Liver (tissue), 9 donors: Measurements from ENCODE around the gene ARL1. TPM values are rescaled to one million over a fixed set of nuclear protein-coding genes. Genes with fewer than 3 reads are reported as not detected.

Experiments used
- DNase-seq: peaks from one replicate; pipeline ENCODE4 v3.0.0-alpha.2; 2017; ENCODE audit warnings: low spot score
- H3K27ac ChIP-seq, 2 donors: one replicate each; pipeline ENCODE4 v1.7.0; 2013; ENCODE audit warnings: inconsistent platforms in 2 of 2, low read length in 2 of 2, control low read depth in 1 of 2, low read depth in 1 of 2, mild to moderate bottlenecking in 1 of 2
- H3K27me3 ChIP-seq, 4 donors: one replicate each; pipeline versions ENCODE4 v1.6.1 to v1.7.0; 2013; ENCODE audit warnings: low read length in 3 of 4, inconsistent platforms in 1 of 4, mild to moderate bottlenecking in 1 of 4, moderate library complexity in 1 of 4; ENCODE audit not compliant: control insufficient read depth in 4 of 4, insufficient read depth in 4 of 4
- H3K36me3 ChIP-seq, 4 donors: one replicate each; pipeline versions ENCODE4 v1.6.1 to v1.7.0; 2013; ENCODE audit warnings: low read length in 3 of 4, mild to moderate bottlenecking in 3 of 4, low read depth in 1 of 4, moderate library complexity in 1 of 4; ENCODE audit not compliant: control insufficient read depth in 4 of 4, insufficient read depth in 3 of 4
- H3K4me1 ChIP-seq, 4 donors: one replicate each; pipeline versions ENCODE4 v1.6.1 to v1.7.0; 2013; ENCODE audit warnings: low read length in 3 of 4, mild to moderate bottlenecking in 3 of 4, moderate library complexity in 1 of 4; ENCODE audit not compliant: control insufficient read depth in 4 of 4, insufficient read depth in 4 of 4
- H3K4me3 ChIP-seq, 3 donors: one replicate each; pipeline versions ENCODE4 v1.6.1 to v1.7.0; 2013; ENCODE audit warnings: low read length in 3 of 3, control low read depth in 1 of 3, low read depth in 1 of 3, mild to moderate bottlenecking in 1 of 3
- H3K9ac ChIP-seq, 2 donors: one replicate each; pipeline ENCODE4 v1.7.0; 2013; ENCODE audit warnings: low read length in 2 of 2, mild to moderate bottlenecking in 2 of 2, moderate library complexity in 2 of 2, control low read depth in 1 of 2, low read depth in 1 of 2
- H3K9me3 ChIP-seq, 4 donors: one replicate each; pipeline versions ENCODE4 v1.6.1 to v1.7.0; 2013; ENCODE audit warnings: low read length in 3 of 4; ENCODE audit not compliant: control insufficient read depth in 4 of 4
- ATF3 ChIP-seq: IDR thresholded peaks from 2 replicates; pipeline ENCODE4 v1.6.1; 2016; ENCODE audit warnings: antibody characterized with exemption
- CTCF ChIP-seq: fragments of 150-350 bp; IDR thresholded peaks from 2 replicates; pipeline ENCODE4 v1.5.1; 2017; ENCODE audit warnings: improper control_type of control experiment, low read depth, low read length; ENCODE audit not compliant: missing input control
- EGR1 ChIP-seq, 2 donors: IDR thresholded peaks; 2 replicates each; pipeline ENCODE4 v1.6.1; 2016 to 2018; ENCODE audit warnings: antibody characterized with exemption in 2 of 2, low read depth in 2 of 2
- FOXA1 ChIP-seq: IDR thresholded peaks from 2 replicates; pipeline ENCODE4 v1.6.1; 2016; ENCODE audit warnings: antibody characterized with exemption
- FOXA2 ChIP-seq: IDR thresholded peaks from 2 replicates; pipeline ENCODE4 v1.6.1; 2016; ENCODE audit warnings: antibody characterized with exemption
- GABPA ChIP-seq, 2 donors: IDR thresholded peaks in 1 of 2; conservative IDR thresholded peaks in 1 of 2; 2 replicates each; pipeline ENCODE4 v1.6.1; 2016; ENCODE audit warnings: antibody characterized with exemption in 2 of 2, mild to moderate bottlenecking in 1 of 2, moderate library complexity in 1 of 2
- HNF4A ChIP-seq, 2 donors: conservative IDR thresholded peaks; 2 replicates each; pipeline ENCODE4 v1.6.1; 2016; ENCODE audit warnings: antibody characterized with exemption in 2 of 2, mild to moderate bottlenecking in 2 of 2
- HNF4G ChIP-seq: IDR thresholded peaks from 2 replicates; pipeline ENCODE4 v1.6.1; 2016; ENCODE audit warnings: antibody characterized with exemption
- JUND ChIP-seq, 2 donors: IDR thresholded peaks; 2 replicates each; pipeline ENCODE4 v1.6.1; 2016; ENCODE audit warnings: antibody characterized with exemption in 2 of 2
- MAX ChIP-seq: IDR thresholded peaks from 2 replicates; pipeline ENCODE4 v1.6.1; 2016; ENCODE audit warnings: antibody characterized with exemption
- NR2F2 ChIP-seq: IDR thresholded peaks from 2 replicates; pipeline ENCODE4 v1.6.1; 2016; ENCODE audit warnings: antibody characterized with exemption
- RAD21 ChIP-seq, 2 donors: IDR thresholded peaks; 2 replicates each; pipeline ENCODE4 v1.6.1; 2016; ENCODE audit warnings: antibody characterized with exemption in 2 of 2, mild to moderate bottlenecking in 2 of 2
- RXRA ChIP-seq, 2 donors: IDR thresholded peaks; 2 replicates each; pipeline ENCODE4 v1.6.1; 2017 to 2018; ENCODE audit warnings: antibody characterized with exemption in 2 of 2, mild to moderate bottlenecking in 1 of 2
- SP1 ChIP-seq: IDR thresholded peaks from 2 replicates; pipeline ENCODE4 v1.6.1; 2018; ENCODE audit warnings: antibody characterized with exemption, mild to moderate bottlenecking
- TAF1 ChIP-seq: conservative IDR thresholded peaks from 2 replicates; pipeline ENCODE4 v1.6.1; 2016; ENCODE audit warnings: antibody characterized with exemption, mild to moderate bottlenecking
- YY1 ChIP-seq: IDR thresholded peaks from 2 replicates; pipeline ENCODE4 v1.6.1; 2016; ENCODE audit warnings: antibody characterized with exemption, mild to moderate bottlenecking
- polyA plus RNA-seq, 2 donors: library from polyadenylated mRNA; stranded (reverse) in 1 of 2; unstranded in 1 of 2; fragments of 200-250 nt in 1 of 2; fragments of >200 nt in 1 of 2; fragmentation: Nextera tagmentation in 1 of 2; extraction: Ambion mirVana in 1 of 2; gene quantifications; one replicate each; pipeline versions ENCODE4 v1.2.1 to v1.2.3, GENCODE V29; 2013 to 2015
- total RNA-seq, 2 donors: library from RNA; depleted of rRNA; stranded (reverse); fragments of >200 nt; gene quantifications; one replicate each; pipeline ENCODE4 v1.2.3, GENCODE V29; 2014
- TF ChIP-seq, protein P1 (sequence below): IDR thresholded peaks from 2 replicates; pipeline ENCODE4 v1.6.1; 2016; ENCODE audit warnings: antibody characterized with exemption, mild to moderate bottlenecking
- TF ChIP-seq, protein P2 (sequence below): IDR thresholded peaks from 2 replicates; pipeline ENCODE4 v1.6.1; 2016; ENCODE audit warnings: antibody characterized with exemption
- donor health status: healthy.
- donor health status: healthy.
- donor health status: healthy.
- donor health status: healthy.
- donor health status: healthy.

The ARL1 gene
- total and polyA plus RNA-seq, 4 donors = 29.2 to 44.8 (median 36.8) TPM

- no peak for DNase-seq
- Histone ChIP-seq H3K27me3 (no peaks in the 10 kb centered on the region), H3K27ac (no peak overlapping the region), H3K4me1 (no peaks in the 10 kb centered on the region), H3K4me3 (no peak overlapping the region), H3K36me3 (peaks cover 5 to 57% (median 24%) of the 10 kb centered on the region in 4 donors), H3K9me3 (no peaks in the 10 kb centered on the region), H3K9ac (no peak overlapping the region)
- TF ChIP-seq NR2F2 (no peak), HNF4G (no peak), JUND (IDR thresholded peaks at IDR 0.05) (no peak), ATF3 (no peak), YY1 (no peak), HNF4A (conservative IDR thresholded peaks at IDR 0.05) (no peak), FOXA2 (no peak), SP1 (no peak), TAF1 (no peak), CTCF (no peak), RAD21 (IDR thresholded peaks at IDR 0.05) (no peak), GABPA (IDR thresholded peaks at IDR 0.05 in 1 of 2, conservative IDR thresholded peaks at IDR 0.05 in 1 of 2) (no peak), EGR1 (IDR thresholded peaks at IDR 0.05; ENCODE audit: low read depth in 2 of 2) (no peak), RXRA (IDR thresholded peaks at IDR 0.05) (no peak), FOXA1 (no peak), MAX (no peak)
- TF ChIP-seq, protein P1, sequence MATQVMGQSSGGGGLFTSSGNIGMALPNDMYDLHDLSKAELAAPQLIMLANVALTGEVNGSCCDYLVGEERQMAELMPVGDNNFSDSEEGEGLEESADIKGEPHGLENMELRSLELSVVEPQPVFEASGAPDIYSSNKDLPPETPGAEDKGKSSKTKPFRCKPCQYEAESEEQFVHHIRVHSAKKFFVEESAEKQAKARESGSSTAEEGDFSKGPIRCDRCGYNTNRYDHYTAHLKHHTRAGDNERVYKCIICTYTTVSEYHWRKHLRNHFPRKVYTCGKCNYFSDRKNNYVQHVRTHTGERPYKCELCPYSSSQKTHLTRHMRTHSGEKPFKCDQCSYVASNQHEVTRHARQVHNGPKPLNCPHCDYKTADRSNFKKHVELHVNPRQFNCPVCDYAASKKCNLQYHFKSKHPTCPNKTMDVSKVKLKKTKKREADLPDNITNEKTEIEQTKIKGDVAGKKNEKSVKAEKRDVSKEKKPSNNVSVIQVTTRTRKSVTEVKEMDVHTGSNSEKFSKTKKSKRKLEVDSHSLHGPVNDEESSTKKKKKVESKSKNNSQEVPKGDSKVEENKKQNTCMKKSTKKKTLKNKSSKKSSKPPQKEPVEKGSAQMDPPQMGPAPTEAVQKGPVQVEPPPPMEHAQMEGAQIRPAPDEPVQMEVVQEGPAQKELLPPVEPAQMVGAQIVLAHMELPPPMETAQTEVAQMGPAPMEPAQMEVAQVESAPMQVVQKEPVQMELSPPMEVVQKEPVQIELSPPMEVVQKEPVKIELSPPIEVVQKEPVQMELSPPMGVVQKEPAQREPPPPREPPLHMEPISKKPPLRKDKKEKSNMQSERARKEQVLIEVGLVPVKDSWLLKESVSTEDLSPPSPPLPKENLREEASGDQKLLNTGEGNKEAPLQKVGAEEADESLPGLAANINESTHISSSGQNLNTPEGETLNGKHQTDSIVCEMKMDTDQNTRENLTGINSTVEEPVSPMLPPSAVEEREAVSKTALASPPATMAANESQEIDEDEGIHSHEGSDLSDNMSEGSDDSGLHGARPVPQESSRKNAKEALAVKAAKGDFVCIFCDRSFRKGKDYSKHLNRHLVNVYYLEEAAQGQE = no peak
- TF ChIP-seq, protein P2, sequence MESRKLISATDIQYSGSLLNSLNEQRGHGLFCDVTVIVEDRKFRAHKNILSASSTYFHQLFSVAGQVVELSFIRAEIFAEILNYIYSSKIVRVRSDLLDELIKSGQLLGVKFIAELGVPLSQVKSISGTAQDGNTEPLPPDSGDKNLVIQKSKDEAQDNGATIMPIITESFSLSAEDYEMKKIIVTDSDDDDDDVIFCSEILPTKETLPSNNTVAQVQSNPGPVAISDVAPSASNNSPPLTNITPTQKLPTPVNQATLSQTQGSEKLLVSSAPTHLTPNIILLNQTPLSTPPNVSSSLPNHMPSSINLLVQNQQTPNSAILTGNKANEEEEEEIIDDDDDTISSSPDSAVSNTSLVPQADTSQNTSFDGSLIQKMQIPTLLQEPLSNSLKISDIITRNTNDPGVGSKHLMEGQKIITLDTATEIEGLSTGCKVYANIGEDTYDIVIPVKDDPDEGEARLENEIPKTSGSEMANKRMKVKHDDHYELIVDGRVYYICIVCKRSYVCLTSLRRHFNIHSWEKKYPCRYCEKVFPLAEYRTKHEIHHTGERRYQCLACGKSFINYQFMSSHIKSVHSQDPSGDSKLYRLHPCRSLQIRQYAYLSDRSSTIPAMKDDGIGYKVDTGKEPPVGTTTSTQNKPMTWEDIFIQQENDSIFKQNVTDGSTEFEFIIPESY = no peak
Measured at GRCh38 chr12:101379149-101379548, 28.4 kb downstream of the ARL1 start.
